ENCODE measurements around the gene AGAP3.

AGAP3 gene

DNA sequence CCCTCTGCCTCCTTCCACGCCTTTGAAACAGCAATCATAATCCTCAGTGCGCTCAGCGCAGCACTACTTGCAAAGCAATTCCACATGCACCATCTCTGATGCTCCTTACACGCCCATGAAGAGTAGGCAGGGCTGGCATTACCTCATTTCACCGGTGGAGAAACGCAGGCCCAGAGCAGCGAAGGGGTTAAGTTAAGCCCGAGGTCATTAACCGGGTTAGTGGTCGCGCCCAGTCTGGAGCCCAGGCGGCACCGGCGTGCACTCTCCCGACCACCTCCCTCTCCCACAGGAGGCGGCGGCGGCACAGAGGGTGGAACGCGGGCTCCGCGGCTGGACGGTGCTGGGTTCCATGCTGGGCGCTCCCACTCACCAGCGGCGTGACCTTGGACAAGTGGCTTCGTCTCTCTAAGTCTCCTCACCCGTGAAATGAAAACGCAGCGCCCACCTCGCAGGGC lies 6.2 kb upstream of the AGAP3 start:
- DNase-seq (ENCODE audit: low read depth, low spot score), result no peak
- TF ChIP-seq ZNF274 (IDR thresholded peaks at IDR 0.05; ENCODE audit: low read depth, low read length) (no peak), YY1 (IDR thresholded peaks at IDR 0.05; ENCODE audit: insufficient read depth, insufficient read length) (no peak), SUZ12 (IDR thresholded peaks at IDR 0.05; ENCODE audit: extremely low read depth, insufficient read depth, insufficient read length) (no peak)
- H3K4me1 ChIP-seq (ENCODE audit: insufficient read depth, insufficient read length), result peaks cover 19% of the 10 kb centered on the region
- H3K9ac ChIP-seq (ENCODE audit: insufficient read length, low read depth), result peak overlapping the region; percentile 97
- peaks cover 34% of the 10 kb centered on the region for H3K36me3 ChIP-seq (ENCODE audit: insufficient read depth, insufficient read length, low read length)
- no peaks in the 10 kb centered on the region for H3K9me3 ChIP-seq (ENCODE audit: insufficient read depth, low read length)
- H3K27me3 ChIP-seq (ENCODE audit: insufficient read depth, insufficient read length), result peaks cover 11% of the 10 kb centered on the region
- H3K4me3 ChIP-seq (ENCODE audit: insufficient read length, low read depth), result peak overlapping the region; percentile 88

DNA sequence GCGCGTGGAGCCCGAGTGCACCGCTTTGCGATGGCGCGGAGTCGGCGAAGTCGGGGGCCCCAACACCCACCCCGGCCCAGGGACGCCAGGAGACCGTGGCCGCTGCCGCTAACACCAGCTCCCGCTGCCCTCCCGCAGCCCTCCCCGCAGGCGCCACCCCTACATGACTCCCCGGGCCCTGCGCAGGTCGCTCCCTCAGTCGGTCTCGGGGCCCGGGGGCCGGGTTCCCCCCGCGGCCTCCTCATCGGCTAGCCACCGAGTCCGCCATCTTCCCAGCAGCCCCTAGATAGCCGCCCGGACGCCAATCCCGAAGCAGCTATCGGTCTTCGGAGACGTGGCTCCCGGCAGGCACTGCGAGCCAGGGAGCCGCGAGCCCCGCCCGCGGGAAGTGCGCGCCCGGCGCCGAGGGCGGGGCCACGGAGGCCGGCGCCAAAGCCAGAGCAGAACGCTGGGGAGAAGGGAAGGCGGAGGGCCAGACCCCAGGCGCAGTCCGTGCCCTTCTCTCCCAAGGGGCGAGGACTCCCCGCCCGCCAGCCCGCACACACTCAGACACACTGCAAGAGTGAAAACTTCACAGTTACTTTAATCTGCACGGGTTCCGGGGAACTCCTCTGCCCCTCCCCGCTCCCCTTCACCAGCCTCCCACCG lies 5.6 kb upstream of the AGAP3 start, which contains the start of gene FASTK:
Gene FASTK (minus strand): TSS at position 288 of the 648 bp plus-strand sequence. CDS start 43 bp downstream, at position 245.
- peaks cover 20% of the 10 kb centered on the region for H3K4me1 ChIP-seq (ENCODE audit: insufficient read depth, insufficient read length)
- H3K9ac ChIP-seq (ENCODE audit: insufficient read length, low read depth), result peak within 1 kb of the TSS; percentile 97
- peak within 1 kb of the TSS; percentile 88 for H3K4me3 ChIP-seq (ENCODE audit: insufficient read length, low read depth)
- no peaks in the 10 kb centered on the region for H3K9me3 ChIP-seq (ENCODE audit: insufficient read depth, low read length)
- TF ChIP-seq ZNF274 (IDR thresholded peaks at IDR 0.05; ENCODE audit: low read depth, low read length) (no peak), YY1 (IDR thresholded peaks at IDR 0.05; ENCODE audit: insufficient read depth, insufficient read length) (peak; percentile 84), SUZ12 (IDR thresholded peaks at IDR 0.05; ENCODE audit: extremely low read depth, insufficient read depth, insufficient read length) (no peak)
- no peak for DNase-seq (ENCODE audit: low read depth, low spot score)
- H3K36me3 ChIP-seq (ENCODE audit: insufficient read depth, insufficient read length, low read length), result peaks cover 28% of the 10 kb centered on the region
- H3K27me3 ChIP-seq (ENCODE audit: insufficient read depth, insufficient read length), result peaks cover 11% of the 10 kb centered on the region

- Histone ChIP-seq H3K9ac (ENCODE audit: insufficient read length, low read depth) (peak overlapping the region; percentile 97), H3K36me3 (ENCODE audit: insufficient read depth, insufficient read length, low read length) (peaks cover 21% of the 10 kb centered on the region), H3K4me3 (ENCODE audit: insufficient read length, low read depth) (peak overlapping the region; percentile 28), H3K9me3 (ENCODE audit: insufficient read depth, low read length) (no peaks in the 10 kb centered on the region), H3K27me3 (ENCODE audit: insufficient read depth, insufficient read length) (peaks cover 11% of the 10 kb centered on the region), H3K4me1 (ENCODE audit: insufficient read depth, insufficient read length) (peaks cover 16% of the 10 kb centered on the region)
- TF ChIP-seq YY1 (IDR thresholded peaks at IDR 0.05; ENCODE audit: insufficient read depth, insufficient read length) (no peak), SUZ12 (IDR thresholded peaks at IDR 0.05; ENCODE audit: extremely low read depth, insufficient read depth, insufficient read length) (no peak), ZNF274 (IDR thresholded peaks at IDR 0.05; ENCODE audit: low read depth, low read length) (no peak)
- DNase-seq (ENCODE audit: low read depth, low spot score), result no peak
Observed at GRCh38 chr7:151081170-151082101, 4.8 kb upstream of the AGAP3 start.

DNA sequence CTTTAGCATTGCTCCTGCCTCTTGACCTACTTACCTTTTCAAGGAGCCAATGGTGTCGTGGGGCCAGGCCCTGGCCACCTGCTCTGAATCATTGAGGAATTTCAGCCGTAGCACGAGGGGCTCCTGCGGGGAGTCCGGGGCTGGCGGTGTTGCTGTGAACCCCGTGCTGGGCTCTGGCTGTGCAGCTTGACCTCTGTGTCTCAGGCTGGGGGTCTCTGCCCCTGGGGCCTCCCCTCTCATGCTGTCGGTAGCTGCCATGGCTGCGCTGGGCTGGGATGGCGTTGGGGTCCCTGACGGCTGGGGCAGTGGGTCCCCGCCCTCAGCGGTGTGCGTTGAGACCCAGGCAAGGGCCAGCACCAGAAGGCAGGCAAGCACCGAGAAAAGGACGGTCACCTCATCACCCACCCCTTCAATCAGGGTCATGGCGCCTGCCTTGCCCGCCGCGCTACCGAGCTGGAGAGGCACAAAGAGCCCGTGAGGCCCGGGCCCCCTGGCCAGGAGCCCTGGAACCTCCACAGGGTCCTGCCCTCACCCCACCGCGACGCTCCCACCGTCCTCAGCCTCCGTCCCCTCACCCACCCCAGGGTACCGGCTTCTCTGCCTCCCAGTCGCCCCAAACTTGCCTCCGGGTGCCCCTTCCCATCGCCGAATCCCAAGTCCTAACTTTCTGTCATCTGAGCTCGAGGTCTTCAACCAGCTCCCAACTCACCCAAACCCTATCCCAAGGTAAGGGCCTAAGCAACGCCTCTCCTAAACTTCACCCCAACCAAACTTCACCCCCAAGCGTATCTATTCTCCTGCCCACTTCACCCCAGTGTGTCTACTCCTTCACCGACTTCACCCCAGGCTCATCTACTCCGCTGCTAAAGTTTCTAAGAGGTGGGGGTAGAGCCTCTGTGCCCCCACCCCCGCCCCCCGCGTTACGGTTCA lies 3.9 kb upstream of the AGAP3 start:
- Histone ChIP-seq H3K4me1 (ENCODE audit: insufficient read depth, insufficient read length) (peaks cover 16% of the 10 kb centered on the region), H3K4me3 (ENCODE audit: insufficient read length, low read depth) (peak overlapping the region; percentile 36), H3K9ac (ENCODE audit: insufficient read length, low read depth) (peak overlapping the region; percentile 97), H3K27me3 (ENCODE audit: insufficient read depth, insufficient read length) (peaks cover 11% of the 10 kb centered on the region), H3K36me3 (ENCODE audit: insufficient read depth, insufficient read length, low read length) (peaks cover 11% of the 10 kb centered on the region), H3K9me3 (ENCODE audit: insufficient read depth, low read length) (no peaks in the 10 kb centered on the region)
- no peak for DNase-seq (ENCODE audit: low read depth, low spot score)
- TF ChIP-seq SUZ12 (IDR thresholded peaks at IDR 0.05; ENCODE audit: extremely low read depth, insufficient read depth, insufficient read length) (no peak), ZNF274 (IDR thresholded peaks at IDR 0.05; ENCODE audit: low read depth, low read length) (no peak), YY1 (IDR thresholded peaks at IDR 0.05; ENCODE audit: insufficient read depth, insufficient read length) (no peak)

DNA sequence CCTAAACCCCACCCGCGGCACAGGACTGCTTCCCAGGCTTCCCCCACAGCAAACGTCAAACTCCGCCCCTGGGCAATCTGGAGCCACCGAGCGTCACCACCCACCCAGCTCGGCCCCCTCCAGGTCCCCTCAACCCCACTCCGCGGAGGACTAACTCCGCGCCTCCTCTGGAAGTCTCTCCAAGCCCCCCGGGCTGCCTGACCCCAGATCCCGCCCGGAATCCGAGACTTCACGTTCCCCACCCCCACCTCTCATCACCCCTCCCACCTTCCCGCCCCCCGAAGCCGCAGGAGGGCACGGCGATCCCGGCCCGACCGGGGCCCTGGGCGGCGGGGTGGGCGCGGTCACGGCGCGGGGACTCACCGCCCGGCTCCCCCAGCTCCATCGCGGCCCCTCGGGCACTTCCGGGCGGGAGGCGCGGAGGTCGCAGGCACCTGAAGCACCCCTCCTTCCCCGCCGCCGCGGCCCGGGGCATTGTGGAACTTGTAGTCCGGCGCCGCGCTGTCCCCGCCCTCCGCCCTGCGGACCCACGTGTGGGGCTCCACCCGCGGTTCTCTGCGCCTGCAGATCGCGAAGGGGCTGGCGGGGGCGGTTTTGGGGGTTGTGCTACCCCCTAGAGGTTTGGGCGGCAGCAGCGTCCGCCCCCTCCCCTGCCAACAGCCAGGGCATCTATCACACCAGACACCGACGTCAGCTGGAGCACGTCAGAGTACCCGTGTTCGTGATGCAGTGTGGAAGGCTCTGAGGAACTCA lies 3.0 kb upstream of the AGAP3 start, which contains the start of gene TMUB1:
Gene TMUB1 (minus strand): TSS at position 423 of the 753 bp plus-strand sequence. CDS start 930 bp downstream, outside the sequence.
- no peak for DNase-seq (ENCODE audit: low read depth, low spot score)
- no peak for TF ChIP-seq YY1 (IDR thresholded peaks at IDR 0.05; ENCODE audit: insufficient read depth, insufficient read length)
- no peak for TF ChIP-seq ZNF274 (IDR thresholded peaks at IDR 0.05; ENCODE audit: low read depth, low read length)
- TF ChIP-seq SUZ12 (IDR thresholded peaks at IDR 0.05; ENCODE audit: extremely low read depth, insufficient read depth, insufficient read length), result no peak
- Histone ChIP-seq H3K9me3 (ENCODE audit: insufficient read depth, low read length) (no peaks in the 10 kb centered on the region), H3K9ac (ENCODE audit: insufficient read length, low read depth) (peak within 1 kb of the TSS; percentile 74), H3K36me3 (ENCODE audit: insufficient read depth, insufficient read length, low read length) (peaks cover 10% of the 10 kb centered on the region), H3K4me1 (ENCODE audit: insufficient read depth, insufficient read length) (peaks cover 13% of the 10 kb centered on the region), H3K4me3 (ENCODE audit: insufficient read length, low read depth) (peak within 1 kb of the TSS; percentile 36), H3K27me3 (ENCODE audit: insufficient read depth, insufficient read length) (peaks cover 19% of the 10 kb centered on the region)

DNA sequence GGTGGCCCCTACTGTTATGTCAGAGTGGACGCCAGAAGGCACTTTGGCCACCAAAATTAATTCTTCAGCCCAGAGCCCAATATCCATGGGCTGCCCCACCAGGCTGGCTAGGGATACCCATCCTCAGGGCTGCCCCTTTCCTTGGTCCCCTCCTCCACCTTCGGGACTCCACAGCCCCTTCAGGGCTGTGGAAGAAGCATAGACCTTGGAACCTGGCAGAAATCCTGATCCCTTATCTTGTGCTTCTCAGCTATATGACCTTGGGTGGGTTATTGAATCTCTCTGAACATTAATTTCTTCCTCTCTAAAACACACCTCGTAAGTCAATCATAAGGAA lies 2.5 kb upstream of the AGAP3 start:
- Histone ChIP-seq H3K27me3 (ENCODE audit: insufficient read depth, insufficient read length) (peaks cover 19% of the 10 kb centered on the region), H3K4me3 (ENCODE audit: insufficient read length, low read depth) (peak overlapping the region; percentile 36), H3K9me3 (ENCODE audit: insufficient read depth, low read length) (no peaks in the 10 kb centered on the region), H3K4me1 (ENCODE audit: insufficient read depth, insufficient read length) (peaks cover 15% of the 10 kb centered on the region), H3K9ac (ENCODE audit: insufficient read length, low read depth) (peak overlapping the region; percentile 66), H3K36me3 (ENCODE audit: insufficient read depth, insufficient read length, low read length) (peaks cover 10% of the 10 kb centered on the region)
- DNase-seq (ENCODE audit: low read depth, low spot score), result no peak
- TF ChIP-seq SUZ12 (IDR thresholded peaks at IDR 0.05; ENCODE audit: extremely low read depth, insufficient read depth, insufficient read length) (no peak), YY1 (IDR thresholded peaks at IDR 0.05; ENCODE audit: insufficient read depth, insufficient read length) (no peak), ZNF274 (IDR thresholded peaks at IDR 0.05; ENCODE audit: low read depth, low read length) (no peak)
